Osteocyte (in vitro differentiated cells): Measurements from ENCODE around the gene XRCC4. TPM values are rescaled to one million over a fixed set of nuclear protein-coding genes. Genes with fewer than 3 reads are reported as not detected.

Source experiments
- DNase-seq: peaks from one replicate; pipeline ENCODE4 v3.0.0; 2021; ENCODE audit warnings: mixed read lengths; ENCODE audit not compliant: unreplicated experiment; ENCODE audit errors: extremely low spot score
- H3K27ac Mint-ChIP-seq: one replicate; pipeline ENCODE4 v1.8.0; 2021; ENCODE audit warnings: mild to moderate bottlenecking, mixed read lengths; ENCODE audit not compliant: unreplicated experiment
- H3K27me3 Mint-ChIP-seq: one replicate; pipeline ENCODE4 v1.8.0; 2021; ENCODE audit warnings: mixed read lengths; ENCODE audit not compliant: unreplicated experiment
- H3K36me3 Mint-ChIP-seq: one replicate; pipeline ENCODE4 v1.8.0; 2021; ENCODE audit warnings: mixed read lengths; ENCODE audit not compliant: unreplicated experiment
- H3K4me1 Mint-ChIP-seq: one replicate; pipeline ENCODE4 v1.8.0; 2021; ENCODE audit warnings: mixed read lengths; ENCODE audit not compliant: unreplicated experiment
- H3K4me3 Mint-ChIP-seq: one replicate; pipeline ENCODE4 v1.8.0; 2021; ENCODE audit warnings: mild to moderate bottlenecking, moderate library complexity, mixed read lengths; ENCODE audit not compliant: unreplicated experiment
- H3K9me3 Mint-ChIP-seq: one replicate; pipeline ENCODE4 v1.8.0; 2021; ENCODE audit warnings: mixed read lengths; ENCODE audit not compliant: unreplicated experiment
- CTCF ChIP-seq: fragments of 200-600 bp; sonication (generic); IDR thresholded peaks from 2 replicates; pipeline ENCODE4 v1.5.0; 2021; ENCODE audit warnings: antibody characterized with exemption, mild to moderate bottlenecking, moderate library complexity
- total RNA-seq: library from RNA; stranded (reverse); gene quantifications from 2 replicates; pipeline ENCODE4 v1.2.1, GENCODE V29; 2021

Gene XRCC4
- total RNA-seq, 1 donor from 2014 or later, result 4.2 TPM

GRCh38 chr5:83084336-83084735, 7.0 kb downstream of the XRCC4 start:
- no peaks in the 10 kb centered on the region for H3K36me3 Mint-ChIP-seq

GRCh38 chr5:83085106-83085505, 7.8 kb downstream of the XRCC4 start:
- Mint-ChIP-seq H3K9me3 (no peaks in the 10 kb centered on the region), H3K4me1 (no peaks in the 10 kb centered on the region), H3K27ac (no peak overlapping the region)

More at GRCh38 chr5:83084336-83084735, 7.0 kb downstream of the XRCC4 start:
- no peaks in the 10 kb centered on the region for H3K9me3 Mint-ChIP-seq
- H3K4me1 Mint-ChIP-seq, result no peaks in the 10 kb centered on the region
- no peak overlapping the region for H3K27ac Mint-ChIP-seq
- no peak for DNase-seq
- no peaks in the 10 kb centered on the region for H3K27me3 Mint-ChIP-seq
- no peak for TF ChIP-seq CTCF
- H3K4me3 Mint-ChIP-seq, result no peak overlapping the region

GRCh38 chr5:83090169-83090568, 12.8 kb downstream of the XRCC4 start:
- H3K27me3 Mint-ChIP-seq, result no peaks in the 10 kb centered on the region
- DNase-seq, result no peak
- H3K4me3 Mint-ChIP-seq, result no peak overlapping the region
- H3K27ac Mint-ChIP-seq, result no peak overlapping the region
- no peak for TF ChIP-seq CTCF
- H3K4me1 Mint-ChIP-seq, result no peaks in the 10 kb centered on the region
- H3K36me3 Mint-ChIP-seq, result peaks cover 6% of the 10 kb centered on the region
- peaks cover 27% of the 10 kb centered on the region for H3K9me3 Mint-ChIP-seq

More at GRCh38 chr5:83085106-83085505, 7.8 kb downstream of the XRCC4 start:
- H3K4me3 Mint-ChIP-seq, result no peak overlapping the region
- DNase-seq, result no peak
- H3K27me3 Mint-ChIP-seq, result no peaks in the 10 kb centered on the region
- no peaks in the 10 kb centered on the region for H3K36me3 Mint-ChIP-seq
- no peak for TF ChIP-seq CTCF

GRCh38 chr5:83092619-83093018, 15.3 kb downstream of the XRCC4 start:
- H3K27ac Mint-ChIP-seq, result no peak overlapping the region
- DNase-seq, result no peak
- peaks cover 27% of the 10 kb centered on the region for H3K9me3 Mint-ChIP-seq
- no peak overlapping the region for H3K4me3 Mint-ChIP-seq
- H3K27me3 Mint-ChIP-seq, result no peaks in the 10 kb centered on the region
- peaks cover 7% of the 10 kb centered on the region for H3K4me1 Mint-ChIP-seq
- TF ChIP-seq CTCF, result no peak
- H3K36me3 Mint-ChIP-seq, result peaks cover 6% of the 10 kb centered on the region

GRCh38 chr5:83093692-83094091, 16.3 kb downstream of the XRCC4 start:
- no peak for TF ChIP-seq CTCF
- no peaks in the 10 kb centered on the region for H3K27me3 Mint-ChIP-seq
- DNase-seq, result no peak
- H3K9me3 Mint-ChIP-seq, result peaks cover 27% of the 10 kb centered on the region
- H3K4me1 Mint-ChIP-seq, result peaks cover 11% of the 10 kb centered on the region
- no peak overlapping the region for H3K27ac Mint-ChIP-seq
- peaks cover 6% of the 10 kb centered on the region for H3K36me3 Mint-ChIP-seq
- H3K4me3 Mint-ChIP-seq, result no peak overlapping the region
